ENCODE data around the gene RARB. TPM values are rescaled to one million over a fixed set of nuclear protein-coding genes. Genes with fewer than 3 reads are reported as not detected.
A peak's percentile ranks its signal among the peaks of the same experiment; 100 is the strongest.

The RARB gene
- total and polyA plus RNA-seq, 7 experiments from 2014 or later, result 0.07 to 0.13 TPM; not detected in 5

DNA sequence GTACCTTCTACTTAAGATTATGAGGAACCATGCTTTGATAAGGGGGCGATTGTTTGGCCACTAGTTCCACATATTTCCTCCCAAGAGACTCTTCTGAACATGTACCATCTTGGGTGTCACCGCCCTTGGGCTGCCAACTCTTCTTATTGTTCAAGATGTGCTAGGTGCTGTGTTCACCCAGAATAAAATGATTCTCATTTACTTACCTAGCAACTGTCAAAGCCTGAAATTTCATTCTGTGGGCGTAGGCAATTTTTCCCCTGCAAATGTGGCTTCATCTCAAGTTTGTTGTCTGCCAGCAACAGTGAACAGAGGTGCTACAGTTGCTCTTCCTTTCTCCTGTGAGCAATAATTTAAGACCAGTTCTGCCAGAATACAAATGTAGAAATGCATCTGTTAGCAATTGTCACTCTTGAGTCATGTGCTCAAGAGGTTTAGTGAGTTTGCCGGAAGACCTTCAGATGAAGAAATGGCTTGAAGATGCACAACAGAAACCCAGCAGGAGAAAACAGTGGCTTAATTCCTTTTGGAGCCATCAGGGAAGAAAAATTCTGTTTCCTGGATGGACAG is 41.3 kb upstream of the RARB start:
- Mint-ChIP-seq H3K4me3 (no peak overlapping the region), H3K36me3 (no peaks in the 10 kb centered on the region), H3K4me1 (no peaks in the 10 kb centered on the region), H3K27me3 (peaks cover 0 to 9% (median 5%) of the 10 kb centered on the region in 5 donors), H3K27ac (no peak overlapping the region), H3K9me3 (peaks cover 0 to 11% (median 2%) of the 10 kb centered on the region in 11 donors)
- no peak for ATAC-seq
- CTCF ChIA-PET, result no interaction called here
- H3K4me1 ChIP-seq (ENCODE audit: control insufficient read depth in 2 of 2, insufficient read depth in 2 of 2, low read length in 2 of 2), result no peaks in the 10 kb centered on the region
- H3K36me3 ChIP-seq (ENCODE audit: control insufficient read depth in 2 of 3, insufficient read depth in 3 of 3, low read length in 3 of 3), result no peaks in the 10 kb centered on the region
- no peak overlapping the region for H3K4me3 ChIP-seq (ENCODE audit: low read length)
- H3K9me3 ChIP-seq (ENCODE audit: control insufficient read depth in 2 of 3, low read length in 3 of 3), result no peaks in the 10 kb centered on the region
- POLR2A ChIA-PET, result no interaction called here
- no peak for DNase-seq
- H3K27me3 ChIP-seq (ENCODE audit: control insufficient read depth in 2 of 2, insufficient read depth in 2 of 2, low read length in 2 of 2), result no peaks in the 10 kb centered on the region
- H3K27ac ChIP-seq (ENCODE audit: low read depth, low read length), result no peak overlapping the region
- intact Hi-C loops (cut with micrococcal nuclease), result no loop called here

DNA sequence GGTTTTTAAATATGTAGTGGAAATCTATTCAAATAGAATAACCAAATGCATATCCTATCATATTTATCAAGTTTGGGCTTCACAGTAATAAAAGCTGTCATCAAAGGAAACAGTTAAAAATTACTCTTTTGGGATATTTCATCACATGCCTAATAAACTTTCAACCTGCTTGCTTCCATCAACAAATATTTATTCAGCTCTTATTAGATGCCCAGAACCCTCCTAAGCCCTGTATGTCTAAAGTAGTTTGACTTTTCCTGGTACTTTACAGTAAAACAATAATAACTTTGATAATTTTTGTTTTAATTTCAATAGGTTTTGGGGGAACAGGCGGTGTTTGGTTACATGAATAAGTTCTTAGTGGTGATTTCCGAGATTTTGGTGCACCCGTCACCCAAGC is 37.5 kb upstream of the RARB start:
- ChIA-PET CTCF (no interaction called here), POLR2A (no interaction called here)
- Mint-ChIP-seq H3K36me3 (no peaks in the 10 kb centered on the region), H3K27ac (no peak overlapping the region), H3K4me3 (no peak overlapping the region), H3K4me1 (no peaks in the 10 kb centered on the region), H3K9me3 (peaks cover 0 to 28% (median 4%) of the 10 kb centered on the region in 11 donors), H3K27me3 (peaks cover 0 to 12% (median 5%) of the 10 kb centered on the region in 5 donors)
- Histone ChIP-seq H3K27ac (ENCODE audit: low read depth, low read length) (no peak overlapping the region), H3K9me3 (ENCODE audit: control insufficient read depth in 2 of 3, low read length in 3 of 3) (no peaks in the 10 kb centered on the region), H3K4me1 (ENCODE audit: control insufficient read depth in 2 of 2, insufficient read depth in 2 of 2, low read length in 2 of 2) (no peaks in the 10 kb centered on the region), H3K4me3 (ENCODE audit: low read length) (no peak overlapping the region), H3K36me3 (ENCODE audit: control insufficient read depth in 2 of 3, insufficient read depth in 3 of 3, low read length in 3 of 3) (no peaks in the 10 kb centered on the region), H3K27me3 (ENCODE audit: control insufficient read depth in 2 of 2, insufficient read depth in 2 of 2, low read length in 2 of 2) (no peaks in the 10 kb centered on the region)
- intact Hi-C loops (cut with micrococcal nuclease), result no loop called here
- no peak for DNase-seq
- ATAC-seq, result no peak

DNA sequence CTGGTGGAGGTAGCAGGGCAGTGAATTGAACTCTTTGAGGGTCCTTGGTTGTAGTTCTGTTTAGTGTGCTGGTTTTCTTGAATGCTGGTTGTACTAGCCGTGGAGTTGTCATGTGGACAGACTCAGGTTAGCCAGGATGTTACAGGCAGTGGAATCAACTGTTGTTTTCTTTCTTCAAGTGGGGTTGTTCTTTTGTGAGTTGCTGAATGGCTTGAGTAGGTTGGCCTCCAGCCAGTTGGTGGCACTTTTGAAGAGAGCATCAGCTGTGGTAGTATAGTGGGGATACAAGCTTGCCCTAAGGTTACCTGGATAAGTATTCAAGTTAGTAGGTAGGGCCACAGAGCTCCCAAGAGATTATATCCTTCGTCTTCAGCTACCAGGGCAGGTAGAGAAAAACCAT is 31.8 kb upstream of the RARB start:
- Mint-ChIP-seq H3K9me3 (peaks cover 0 to 22% (median 4%) of the 10 kb centered on the region in 11 donors), H3K4me1 (peaks cover 0 to 4% (median 0%) of the 10 kb centered on the region in 7 donors), H3K27me3 (peaks cover 0 to 9% (median 0%) of the 10 kb centered on the region in 5 donors), H3K36me3 (no peaks in the 10 kb centered on the region), H3K27ac (no peak overlapping the region), H3K4me3 (no peak overlapping the region)
- Histone ChIP-seq H3K36me3 (ENCODE audit: control insufficient read depth in 2 of 3, insufficient read depth in 3 of 3, low read length in 3 of 3) (no peaks in the 10 kb centered on the region), H3K4me3 (ENCODE audit: low read length) (no peak overlapping the region), H3K27me3 (ENCODE audit: control insufficient read depth in 2 of 2, insufficient read depth in 2 of 2, low read length in 2 of 2) (no peaks in the 10 kb centered on the region), H3K9me3 (ENCODE audit: control insufficient read depth in 2 of 3, low read length in 3 of 3) (no peaks in the 10 kb centered on the region), H3K27ac (ENCODE audit: low read depth, low read length) (no peak overlapping the region), H3K4me1 (ENCODE audit: control insufficient read depth in 2 of 2, insufficient read depth in 2 of 2, low read length in 2 of 2) (no peaks in the 10 kb centered on the region)
- ChIA-PET CTCF (no interaction called here), POLR2A (no interaction called here)
- intact Hi-C loops (cut with micrococcal nuclease), result no loop called here
- DNase-seq (no peak), ATAC-seq (no peak)

DNA sequence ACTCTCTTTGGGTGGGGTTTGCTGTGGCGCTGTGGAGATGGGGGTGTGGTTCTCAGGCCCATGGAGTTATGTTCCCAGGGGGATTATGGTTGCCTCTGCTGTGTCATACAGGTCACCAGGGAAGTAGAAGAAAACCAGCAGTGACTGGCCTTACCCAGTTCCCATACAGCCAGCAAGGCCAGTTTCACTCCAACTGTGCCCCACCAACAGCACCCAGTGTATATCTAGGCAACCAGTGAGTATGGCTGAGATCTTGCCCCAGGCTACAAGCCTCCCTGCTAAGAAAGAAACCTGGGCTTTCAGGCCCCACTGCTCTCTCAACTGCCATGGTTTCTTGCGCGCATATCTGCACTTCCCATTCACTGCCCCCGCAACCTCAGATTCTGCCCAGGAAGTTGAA is 31.4 kb upstream of the RARB start:
- ChIA-PET POLR2A (no interaction called here), CTCF (no interaction called here)
- no peaks in the 10 kb centered on the region for H3K4me1 ChIP-seq (ENCODE audit: control insufficient read depth in 2 of 2, insufficient read depth in 2 of 2, low read length in 2 of 2)
- Mint-ChIP-seq H3K4me3 (no peak overlapping the region), H3K9me3 (peaks cover 0 to 18% (median 4%) of the 10 kb centered on the region in 11 donors), H3K36me3 (no peaks in the 10 kb centered on the region), H3K27ac (no peak overlapping the region), H3K4me1 (peaks cover 0 to 4% (median 0%) of the 10 kb centered on the region in 7 donors), H3K27me3 (peaks cover 0 to 13% (median 0%) of the 10 kb centered on the region in 5 donors)
- no peak overlapping the region for H3K4me3 ChIP-seq (ENCODE audit: low read length)
- H3K36me3 ChIP-seq (ENCODE audit: control insufficient read depth in 2 of 3, insufficient read depth in 3 of 3, low read length in 3 of 3), result no peaks in the 10 kb centered on the region
- no peak overlapping the region for H3K27ac ChIP-seq (ENCODE audit: low read depth, low read length)
- intact Hi-C loops (cut with micrococcal nuclease), result no loop called here
- DNase-seq (no peak), ATAC-seq (no peak)
- no peaks in the 10 kb centered on the region for H3K27me3 ChIP-seq (ENCODE audit: control insufficient read depth in 2 of 2, insufficient read depth in 2 of 2, low read length in 2 of 2)
- no peaks in the 10 kb centered on the region for H3K9me3 ChIP-seq (ENCODE audit: control insufficient read depth in 2 of 3, low read length in 3 of 3)

DNA sequence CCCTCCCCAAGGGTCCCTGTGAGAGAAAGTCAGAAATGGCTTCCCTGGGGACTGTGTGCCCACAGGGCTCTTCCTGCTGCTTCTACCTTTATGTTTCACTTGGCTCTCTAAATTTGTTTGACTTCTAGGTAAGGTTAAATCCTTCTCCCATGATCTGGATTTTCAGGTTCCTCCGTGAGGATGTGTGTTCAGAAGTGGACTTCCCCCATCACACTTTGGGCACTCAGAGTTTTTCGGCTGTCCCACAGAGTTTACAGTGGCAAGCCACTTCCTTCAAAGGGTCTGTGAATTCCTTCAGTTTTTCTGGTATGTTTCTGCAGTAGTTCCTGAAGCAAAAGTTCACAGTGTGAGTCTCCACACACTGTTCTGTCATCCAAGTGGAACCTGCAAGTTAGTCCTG is 30.9 kb upstream of the RARB start:
- Histone ChIP-seq H3K27me3 (ENCODE audit: control insufficient read depth in 2 of 2, insufficient read depth in 2 of 2, low read length in 2 of 2) (no peaks in the 10 kb centered on the region), H3K4me1 (ENCODE audit: control insufficient read depth in 2 of 2, insufficient read depth in 2 of 2, low read length in 2 of 2) (no peaks in the 10 kb centered on the region), H3K27ac (ENCODE audit: low read depth, low read length) (no peak overlapping the region), H3K4me3 (ENCODE audit: low read length) (no peak overlapping the region), H3K36me3 (ENCODE audit: control insufficient read depth in 2 of 3, insufficient read depth in 3 of 3, low read length in 3 of 3) (no peaks in the 10 kb centered on the region), H3K9me3 (ENCODE audit: control insufficient read depth in 2 of 3, low read length in 3 of 3) (no peaks in the 10 kb centered on the region)
- ChIA-PET POLR2A (no interaction called here), CTCF (no interaction called here)
- DNase-seq (no peak), ATAC-seq (no peak)
- H3K4me1 Mint-ChIP-seq, result peaks cover 0 to 4% (median 0%) of the 10 kb centered on the region in 7 donors
- intact Hi-C loops (cut with micrococcal nuclease), result no loop called here
- peak overlapping the region in 1 of 9 donors; percentile 29 for H3K27ac Mint-ChIP-seq
- H3K9me3 Mint-ChIP-seq, result peaks cover 0 to 16% (median 3%) of the 10 kb centered on the region in 11 donors
- no peaks in the 10 kb centered on the region for H3K36me3 Mint-ChIP-seq
- H3K4me3 Mint-ChIP-seq, result no peak overlapping the region
- peaks cover 0 to 13% (median 0%) of the 10 kb centered on the region in 5 donors for H3K27me3 Mint-ChIP-seq

DNA sequence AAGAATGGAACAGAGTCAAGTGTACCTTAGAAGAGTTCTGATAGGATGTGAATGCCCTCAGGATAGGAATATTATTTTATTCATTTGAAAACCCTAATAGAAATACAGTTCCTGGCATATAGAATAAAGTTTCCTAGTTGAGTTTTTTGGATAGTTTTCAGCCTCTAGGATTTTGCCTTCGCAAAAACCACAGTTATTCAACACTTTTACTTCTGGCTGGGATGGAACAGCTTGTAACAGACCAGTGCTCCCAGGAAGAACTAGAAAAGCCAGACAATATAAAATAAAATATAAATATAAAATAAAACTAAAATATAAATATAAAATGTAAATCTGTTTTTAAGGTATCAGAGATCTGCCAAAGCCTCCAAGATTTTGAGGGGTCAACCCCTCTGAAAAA is 27.5 kb upstream of the RARB start:
- H3K27me3 ChIP-seq (ENCODE audit: control insufficient read depth in 2 of 2, insufficient read depth in 2 of 2, low read length in 2 of 2), result no peaks in the 10 kb centered on the region
- intact Hi-C loops (cut with micrococcal nuclease), result no loop called here
- no peak overlapping the region for H3K4me3 Mint-ChIP-seq
- no peak overlapping the region for H3K27ac Mint-ChIP-seq
- H3K36me3 ChIP-seq (ENCODE audit: control insufficient read depth in 2 of 3, insufficient read depth in 3 of 3, low read length in 3 of 3), result no peaks in the 10 kb centered on the region
- peaks cover 0 to 8% (median 5%) of the 10 kb centered on the region in 11 donors for H3K9me3 Mint-ChIP-seq
- H3K27ac ChIP-seq (ENCODE audit: low read depth, low read length), result no peak overlapping the region
- H3K4me1 Mint-ChIP-seq, result peaks cover 0 to 4% (median 0%) of the 10 kb centered on the region in 7 donors
- DNase-seq (no peak), ATAC-seq (no peak)
- H3K36me3 Mint-ChIP-seq, result no peaks in the 10 kb centered on the region
- H3K9me3 ChIP-seq (ENCODE audit: control insufficient read depth in 2 of 3, low read length in 3 of 3), result no peaks in the 10 kb centered on the region
- CTCF ChIA-PET, result no interaction called here
- peaks cover 0 to 6% (median 0%) of the 10 kb centered on the region in 5 donors for H3K27me3 Mint-ChIP-seq
- H3K4me3 ChIP-seq (ENCODE audit: low read length), result no peak overlapping the region
- POLR2A ChIA-PET, result no interaction called here
- H3K4me1 ChIP-seq (ENCODE audit: control insufficient read depth in 2 of 2, insufficient read depth in 2 of 2, low read length in 2 of 2), result no peaks in the 10 kb centered on the region

DNA sequence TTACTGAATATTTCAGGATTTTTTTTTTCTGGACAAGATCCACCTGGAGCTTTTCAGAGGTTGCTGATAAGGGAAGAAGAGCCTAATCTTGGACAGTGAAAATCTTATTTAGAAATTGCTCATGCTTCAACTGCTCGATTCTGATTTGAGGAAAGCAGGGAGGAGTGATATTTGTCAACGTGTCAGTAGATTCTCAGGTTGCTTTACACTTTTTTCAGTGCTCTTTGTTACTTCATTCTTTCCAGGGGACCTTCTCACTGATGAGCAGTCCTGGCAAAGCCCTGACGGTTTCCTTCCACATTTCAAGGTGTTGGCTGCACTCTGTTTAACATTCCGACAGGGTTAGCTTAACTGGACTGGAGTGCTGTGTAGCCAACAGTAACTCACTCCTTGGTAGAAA is 24.1 kb upstream of the RARB start:
- no peaks in the 10 kb centered on the region for H3K9me3 ChIP-seq (ENCODE audit: control insufficient read depth in 2 of 3, low read length in 3 of 3)
- H3K27me3 ChIP-seq (ENCODE audit: control insufficient read depth in 2 of 2, insufficient read depth in 2 of 2, low read length in 2 of 2), result no peaks in the 10 kb centered on the region
- Mint-ChIP-seq H3K27ac (no peak overlapping the region), H3K4me3 (no peak overlapping the region), H3K36me3 (no peaks in the 10 kb centered on the region), H3K4me1 (no peaks in the 10 kb centered on the region), H3K9me3 (peaks cover 0 to 9% (median 5%) of the 10 kb centered on the region in 11 donors), H3K27me3 (peaks cover 0 to 15% (median 0%) of the 10 kb centered on the region in 5 donors)
- H3K4me3 ChIP-seq (ENCODE audit: low read length), result no peak overlapping the region
- CTCF ChIA-PET, result no interaction called here
- DNase-seq (no peak), ATAC-seq (no peak)
- H3K36me3 ChIP-seq (ENCODE audit: control insufficient read depth in 2 of 3, insufficient read depth in 3 of 3, low read length in 3 of 3), result no peaks in the 10 kb centered on the region
- no peaks in the 10 kb centered on the region for H3K4me1 ChIP-seq (ENCODE audit: control insufficient read depth in 2 of 2, insufficient read depth in 2 of 2, low read length in 2 of 2)
- intact Hi-C loops (cut with micrococcal nuclease), result no loop called here
- POLR2A ChIA-PET, result no interaction called here
- H3K27ac ChIP-seq (ENCODE audit: low read depth, low read length), result no peak overlapping the region
